ENCODE results near the gene DDI2.

GRCh38 chr1:15639931-15640330 is 22.7 kb downstream of the DDI2 start:
- TF ChIP-seq CTCF (IDR thresholded peaks at IDR 0.05; ENCODE audit: insufficient read depth, low read depth, low read length) (no peak), EZH2 (IDR thresholded peaks at IDR 0.05; ENCODE audit: insufficient read depth, low read length) (no peak)
